MM.1S (cell line): ENCODE data around the gene MYRF.

Experiments used
- DNase-seq: peaks from one replicate; pipeline ENCODE4 v3.0.0-alpha.2; 2015
- H2AFZ ChIP-seq: fragments of 300-600 bp; sonication (generic); 2 replicates; pipeline ENCODE4 v1.6.0; 2016; ENCODE audit warnings: antibody characterized with exemption, low read length
- H3F3A ChIP-seq: fragments of 300-600 bp; sonication (generic); 2 replicates; pipeline ENCODE4 v1.6.1; 2016; ENCODE audit warnings: mild to moderate bottlenecking, antibody characterized with exemption, low read length, moderate library complexity, mixed read lengths; ENCODE audit not compliant: insufficient read depth
- H3K27ac ChIP-seq: fragments of 300-600 bp; sonication (generic); 2 replicates; pipeline ENCODE4 v1.5.1; 2016; ENCODE audit warnings: mild to moderate bottlenecking, low read length
- H3K27me3 ChIP-seq: fragments of 300-600 bp; sonication (generic); replicated peaks from 2 replicates; pipeline ENCODE4 v1.6.0; 2016; ENCODE audit warnings: low read length; ENCODE audit not compliant: insufficient read depth
- H3K36me3 ChIP-seq: fragments of 300-600 bp; sonication (generic); replicated peaks from 2 replicates; pipeline ENCODE4 v1.6.1; 2016; ENCODE audit warnings: mild to moderate bottlenecking, low read length, mixed read lengths; ENCODE audit not compliant: insufficient read depth
- H3K4me1 ChIP-seq: fragments of 300-600 bp; sonication (generic); 2 replicates; pipeline ENCODE4 v1.6.1; 2016; ENCODE audit warnings: low read length, mixed read lengths
- H3K4me2 ChIP-seq: fragments of 300-600 bp; sonication (generic); 2 replicates; pipeline ENCODE4 v1.6.0; 2016; ENCODE audit warnings: low read depth, low read length
- H3K4me3 ChIP-seq: fragments of 300-600 bp; sonication (generic); 2 replicates; pipeline ENCODE4 v1.5.1; 2016; ENCODE audit warnings: low read length, mixed read lengths
- H3K79me2 ChIP-seq: fragments of 300-600 bp; sonication (generic); 2 replicates; pipeline ENCODE4 v1.6.1; 2016; ENCODE audit warnings: mixed run types, low read length, mixed read lengths
- H3K9ac ChIP-seq: fragments of 300-600 bp; sonication (generic); 2 replicates; pipeline ENCODE4 v1.6.1; 2016; ENCODE audit warnings: low read length, mixed read lengths
- H3K9me2 ChIP-seq: fragments of 300-600 bp; sonication (generic); replicated peaks from 2 replicates; pipeline ENCODE4 v1.6.1; 2016; ENCODE audit warnings: mild to moderate bottlenecking, low read length, mixed read lengths; ENCODE audit not compliant: insufficient read depth
- H3K9me3 ChIP-seq: fragments of 300-600 bp; sonication (generic); replicated peaks from 2 replicates; pipeline ENCODE4 v1.6.1; 2016; ENCODE audit warnings: mild to moderate bottlenecking, low read length, mixed read lengths; ENCODE audit not compliant: insufficient read depth
- H4K20me1 ChIP-seq: fragments of 300-600 bp; sonication (generic); 2 replicates; pipeline ENCODE4 v1.6.1; 2016; ENCODE audit warnings: mild to moderate bottlenecking, low read length, moderate library complexity, mixed read lengths; ENCODE audit not compliant: insufficient read depth
- EZH2 ChIP-seq: fragments of 300-600 bp; sonication (generic); optimal IDR thresholded peaks from 2 replicates; pipeline ENCODE3; 2017; ENCODE audit warnings: low read depth, mild to moderate bottlenecking, antibody characterized with exemption, low read length, mixed read lengths
- EZH2phosphoT487 ChIP-seq: fragments of 300-600 bp; sonication (generic); IDR thresholded peaks from 2 replicates; pipeline ENCODE4 v1.6.1; 2018; ENCODE audit warnings: antibody characterized with exemption, low read length
- TF ChIP-seq, protein P1 (sequence below): fragments of 300-600 bp; sonication (generic); IDR thresholded peaks from 2 replicates; pipeline ENCODE4 v1.5.1; 2016; ENCODE audit warnings: antibody characterized with exemption, low read length, mixed read lengths

Gene MYRF

DNA sequence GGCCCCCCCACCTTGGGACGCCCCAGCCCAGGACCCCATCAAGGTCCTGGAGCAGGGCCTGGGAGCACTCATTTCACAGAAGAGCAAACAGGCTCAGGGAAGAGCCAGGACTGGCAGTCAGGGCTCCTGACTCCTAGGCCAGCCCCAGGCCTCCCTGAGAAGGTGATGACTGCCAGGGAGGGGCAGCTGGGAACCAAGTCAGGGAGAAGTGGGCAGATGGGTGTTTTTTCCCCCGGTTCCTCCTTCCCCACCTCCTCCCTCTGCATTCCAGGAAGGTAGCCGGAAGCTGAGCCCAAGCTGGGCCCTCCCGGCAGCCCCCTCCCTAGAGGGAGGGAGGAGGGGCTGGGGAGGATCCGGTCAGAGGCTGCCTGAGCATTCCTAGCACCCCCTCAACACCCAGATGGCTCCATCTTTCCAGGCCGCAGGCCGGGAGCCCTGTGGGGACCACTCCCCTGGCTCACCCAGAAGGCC is 19.6 kb downstream of the MYRF start:
- Histone ChIP-seq H2AFZ (no peak overlapping the region), H3K27ac (no peak overlapping the region), H3K9ac (no peak overlapping the region)

DNA sequence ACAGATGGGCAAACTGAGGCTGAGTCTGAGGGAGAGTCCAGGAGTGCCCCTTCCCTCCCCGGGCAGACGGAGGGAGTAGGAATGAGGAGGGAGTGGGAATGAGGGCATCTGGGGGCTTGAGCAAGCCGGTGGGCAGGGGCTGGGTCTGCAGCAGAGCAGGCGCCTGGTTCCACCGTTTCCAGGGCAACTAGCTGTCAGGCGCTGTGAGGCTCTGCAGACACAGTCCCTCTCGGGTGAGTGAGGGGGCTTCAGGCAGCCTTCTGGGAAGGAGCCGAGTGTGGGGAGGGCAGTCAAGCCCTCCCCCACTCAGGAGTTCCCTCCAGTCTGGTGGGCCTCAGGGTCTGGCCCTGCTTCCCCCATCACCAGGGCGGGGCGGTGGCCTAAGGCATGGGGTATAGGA is 20.9 kb downstream of the MYRF start:
- Histone ChIP-seq H3K9me3 (no peaks in the 10 kb centered on the region), H3K4me3 (no peak overlapping the region), H3K9me2 (no peaks in the 10 kb centered on the region), H3F3A (no peaks in the 10 kb centered on the region), H3K9ac (no peak overlapping the region), H3K36me3 (no peaks in the 10 kb centered on the region), H3K4me1 (no peaks in the 10 kb centered on the region), H3K4me2 (no peak overlapping the region), H3K27ac (no peak overlapping the region), H3K79me2 (no peaks in the 10 kb centered on the region), H4K20me1 (no peaks in the 10 kb centered on the region), H2AFZ (no peak overlapping the region), H3K27me3 (peaks cover 26% of the 10 kb centered on the region)
- DNase-seq, result no peak
- TF ChIP-seq EZH2 (no peak), EZH2phosphoT487 (no peak)
- TF ChIP-seq, protein P1, sequence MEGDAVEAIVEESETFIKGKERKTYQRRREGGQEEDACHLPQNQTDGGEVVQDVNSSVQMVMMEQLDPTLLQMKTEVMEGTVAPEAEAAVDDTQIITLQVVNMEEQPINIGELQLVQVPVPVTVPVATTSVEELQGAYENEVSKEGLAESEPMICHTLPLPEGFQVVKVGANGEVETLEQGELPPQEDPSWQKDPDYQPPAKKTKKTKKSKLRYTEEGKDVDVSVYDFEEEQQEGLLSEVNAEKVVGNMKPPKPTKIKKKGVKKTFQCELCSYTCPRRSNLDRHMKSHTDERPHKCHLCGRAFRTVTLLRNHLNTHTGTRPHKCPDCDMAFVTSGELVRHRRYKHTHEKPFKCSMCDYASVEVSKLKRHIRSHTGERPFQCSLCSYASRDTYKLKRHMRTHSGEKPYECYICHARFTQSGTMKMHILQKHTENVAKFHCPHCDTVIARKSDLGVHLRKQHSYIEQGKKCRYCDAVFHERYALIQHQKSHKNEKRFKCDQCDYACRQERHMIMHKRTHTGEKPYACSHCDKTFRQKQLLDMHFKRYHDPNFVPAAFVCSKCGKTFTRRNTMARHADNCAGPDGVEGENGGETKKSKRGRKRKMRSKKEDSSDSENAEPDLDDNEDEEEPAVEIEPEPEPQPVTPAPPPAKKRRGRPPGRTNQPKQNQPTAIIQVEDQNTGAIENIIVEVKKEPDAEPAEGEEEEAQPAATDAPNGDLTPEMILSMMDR, result no peak

More for the DNA sequence above, 19.6 kb downstream of the MYRF start:
- H3K4me2 ChIP-seq, result no peak overlapping the region
- TF ChIP-seq EZH2, result no peak
- TF ChIP-seq, protein P1, result no peak
- no peak for TF ChIP-seq EZH2phosphoT487
- no peaks in the 10 kb centered on the region for H4K20me1 ChIP-seq
- no peaks in the 10 kb centered on the region for H3K9me2 ChIP-seq
- no peak for DNase-seq
- no peaks in the 10 kb centered on the region for H3K9me3 ChIP-seq
- no peaks in the 10 kb centered on the region for H3K36me3 ChIP-seq
- no peaks in the 10 kb centered on the region for H3F3A ChIP-seq
- no peaks in the 10 kb centered on the region for H3K79me2 ChIP-seq
- no peak overlapping the region for H3K4me3 ChIP-seq
- no peaks in the 10 kb centered on the region for H3K4me1 ChIP-seq
- peaks cover 26% of the 10 kb centered on the region for H3K27me3 ChIP-seq

DNA sequence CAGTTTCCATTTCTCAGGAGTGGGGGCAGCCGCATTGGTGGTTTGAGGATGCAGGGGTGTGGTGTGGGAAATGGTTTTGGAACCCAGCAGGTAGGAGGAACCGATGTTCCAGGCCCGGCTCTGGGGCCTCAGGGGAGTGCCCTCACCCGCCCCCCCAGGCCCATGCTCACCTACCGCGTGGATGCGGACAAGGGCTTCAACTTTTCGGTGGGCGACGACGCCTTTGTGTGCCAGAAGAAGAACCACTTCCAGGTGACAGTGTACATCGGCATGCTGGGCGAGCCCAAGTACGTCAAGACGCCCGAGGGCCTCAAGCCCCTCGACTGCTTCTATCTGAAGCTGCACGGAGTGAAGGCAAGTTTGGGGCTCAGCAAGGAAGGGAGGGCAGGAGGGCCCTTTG is 21.4 kb downstream of the MYRF start:
- no peaks in the 10 kb centered on the region for H3K4me1 ChIP-seq
- no peaks in the 10 kb centered on the region for H3K9me2 ChIP-seq
- H3F3A ChIP-seq, result no peaks in the 10 kb centered on the region
- H3K27ac ChIP-seq, result no peak overlapping the region
- peaks cover 26% of the 10 kb centered on the region for H3K27me3 ChIP-seq
- H3K9me3 ChIP-seq, result no peaks in the 10 kb centered on the region
- no peak for TF ChIP-seq EZH2
- TF ChIP-seq, protein P1, result no peak
- TF ChIP-seq EZH2phosphoT487, result no peak
- H4K20me1 ChIP-seq, result no peaks in the 10 kb centered on the region
- H3K36me3 ChIP-seq, result no peaks in the 10 kb centered on the region
- H3K9ac ChIP-seq, result no peak overlapping the region
- H3K4me2 ChIP-seq, result no peak overlapping the region
- no peak overlapping the region for H3K4me3 ChIP-seq
- DNase-seq, result no peak
- no peaks in the 10 kb centered on the region for H3K79me2 ChIP-seq
- no peak overlapping the region for H2AFZ ChIP-seq
